ENCODE data around the gene DSCAM.

DNA sequence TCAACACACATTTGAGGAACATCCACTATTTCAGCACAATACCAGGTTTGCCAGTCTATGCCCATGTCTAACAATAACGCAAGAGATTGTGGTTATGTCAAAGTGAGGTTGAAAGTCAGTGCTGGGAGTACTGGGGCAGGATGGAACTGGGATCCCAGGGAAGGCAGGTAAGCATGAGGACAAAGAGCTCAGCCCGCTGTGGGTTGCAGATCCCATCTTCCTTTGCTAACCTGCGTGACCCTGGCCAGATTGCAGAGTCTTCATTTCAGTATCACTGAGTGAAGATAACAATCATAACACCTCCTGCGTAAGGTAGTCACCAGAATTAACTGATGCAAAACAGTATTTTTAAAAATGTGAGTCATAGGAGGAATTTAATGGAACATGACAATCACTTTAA lies 729.7 kb downstream of the DSCAM start:
- TF ChIP-seq POLR2AphosphoS5 (IDR thresholded peaks at IDR 0.05) (no peak), POLR2A (IDR thresholded peaks at IDR 0.05) (no peak)
- TF ChIP-seq, protein P1, sequence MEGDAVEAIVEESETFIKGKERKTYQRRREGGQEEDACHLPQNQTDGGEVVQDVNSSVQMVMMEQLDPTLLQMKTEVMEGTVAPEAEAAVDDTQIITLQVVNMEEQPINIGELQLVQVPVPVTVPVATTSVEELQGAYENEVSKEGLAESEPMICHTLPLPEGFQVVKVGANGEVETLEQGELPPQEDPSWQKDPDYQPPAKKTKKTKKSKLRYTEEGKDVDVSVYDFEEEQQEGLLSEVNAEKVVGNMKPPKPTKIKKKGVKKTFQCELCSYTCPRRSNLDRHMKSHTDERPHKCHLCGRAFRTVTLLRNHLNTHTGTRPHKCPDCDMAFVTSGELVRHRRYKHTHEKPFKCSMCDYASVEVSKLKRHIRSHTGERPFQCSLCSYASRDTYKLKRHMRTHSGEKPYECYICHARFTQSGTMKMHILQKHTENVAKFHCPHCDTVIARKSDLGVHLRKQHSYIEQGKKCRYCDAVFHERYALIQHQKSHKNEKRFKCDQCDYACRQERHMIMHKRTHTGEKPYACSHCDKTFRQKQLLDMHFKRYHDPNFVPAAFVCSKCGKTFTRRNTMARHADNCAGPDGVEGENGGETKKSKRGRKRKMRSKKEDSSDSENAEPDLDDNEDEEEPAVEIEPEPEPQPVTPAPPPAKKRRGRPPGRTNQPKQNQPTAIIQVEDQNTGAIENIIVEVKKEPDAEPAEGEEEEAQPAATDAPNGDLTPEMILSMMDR (IDR thresholded peaks at IDR 0.05) = no peak
